Measurements from ENCODE around the gene ATP9B. TPM values are rescaled to one million over a fixed set of nuclear protein-coding genes. Genes with fewer than 3 reads are reported as not detected.

Gene ATP9B
- total and polyA plus RNA-seq, 7 donors, result 6.5 to 66.5 (median 28.1) TPM

GRCh38 chr18:79107886-79108285, 38.7 kb downstream of the ATP9B start:
- H3K4me1 ChIP-seq, result peaks cover 0 to 15% (median 11%) of the 10 kb centered on the region in 4 donors
- H3K27ac ChIP-seq, result no peak overlapping the region
- no peaks in the 10 kb centered on the region for H3K27me3 ChIP-seq
- intact Hi-C loops (cut with DNase I), result no loop called here
- WGBS, 2 donors, result 93 to 95% methylated on average over 4 of the region's 4 CpGs
- no peak for DNase-seq
- no peaks in the 10 kb centered on the region for H3K9me3 ChIP-seq
- no peaks in the 10 kb centered on the region for H3K36me3 ChIP-seq
- no peak overlapping the region for H3K4me3 ChIP-seq
- no peak for TF ChIP-seq POLR2AphosphoS5 (IDR thresholded peaks at IDR 0.05)
- TF ChIP-seq CTCF (IDR thresholded peaks at IDR 0.05), result no peak
- TF ChIP-seq EP300 (IDR thresholded peaks at IDR 0.05), result no peak
- TF ChIP-seq POLR2A (IDR thresholded peaks at IDR 0.05), result no peak

- Histone ChIP-seq H3K27ac (no peak overlapping the region), H3K9me3 (no peaks in the 10 kb centered on the region), H3K4me1 (peaks cover 0 to 15% (median 11%) of the 10 kb centered on the region in 4 donors), H3K36me3 (peaks cover 0 to 4% (median 0%) of the 10 kb centered on the region in 4 donors), H3K4me3 (no peak overlapping the region), H3K27me3 (no peaks in the 10 kb centered on the region)
- DNase-seq, result no peak
- WGBS, 2 donors, result 62 to 74% methylated on average over 7 of the region's 7 CpGs
- TF ChIP-seq EP300 (IDR thresholded peaks at IDR 0.05), result no peak
- no peak for TF ChIP-seq CTCF (IDR thresholded peaks at IDR 0.05)
- TF ChIP-seq POLR2A (IDR thresholded peaks at IDR 0.05), result no peak
- TF ChIP-seq POLR2AphosphoS5 (IDR thresholded peaks at IDR 0.05), result no peak
- intact Hi-C loops (cut with DNase I), result no loop called here
Observed at GRCh38 chr18:79108549-79109215, 39.5 kb downstream of the ATP9B start.

GRCh38 chr18:79111483-79111882, 42.3 kb downstream of the ATP9B start:
- H3K36me3 ChIP-seq, result peaks cover 0 to 15% (median 5%) of the 10 kb centered on the region in 4 donors
- no peak overlapping the region for H3K27ac ChIP-seq
- DNase-seq, result no peak
- no peak overlapping the region for H3K4me3 ChIP-seq
- WGBS, 2 donors, result 87 to 89% methylated on average over 5 of the region's 5 CpGs
- intact Hi-C loops (cut with DNase I), result no loop called here
- H3K27me3 ChIP-seq, result no peaks in the 10 kb centered on the region
- TF ChIP-seq EP300 (IDR thresholded peaks at IDR 0.05) (no peak), POLR2A (IDR thresholded peaks at IDR 0.05) (no peak), POLR2AphosphoS5 (IDR thresholded peaks at IDR 0.05) (no peak), CTCF (IDR thresholded peaks at IDR 0.05) (no peak)
- H3K4me1 ChIP-seq, result peaks cover 0 to 15% (median 11%) of the 10 kb centered on the region in 4 donors
- H3K9me3 ChIP-seq, result no peaks in the 10 kb centered on the region

- H3K27ac ChIP-seq, result no peak overlapping the region
- 83 to 85% methylated on average over 3 of the region's 3 CpGs for WGBS, 2 donors
- H3K4me1 ChIP-seq, result no peaks in the 10 kb centered on the region
- no peaks in the 10 kb centered on the region for H3K27me3 ChIP-seq
- DNase-seq, result no peak
- H3K4me3 ChIP-seq, result no peak overlapping the region
- TF ChIP-seq CTCF (IDR thresholded peaks at IDR 0.05), result no peak
- TF ChIP-seq EP300 (IDR thresholded peaks at IDR 0.05), result no peak
- TF ChIP-seq POLR2A (IDR thresholded peaks at IDR 0.05), result no peak
- no peak for TF ChIP-seq POLR2AphosphoS5 (IDR thresholded peaks at IDR 0.05)
- peaks cover 0 to 18% (median 5%) of the 10 kb centered on the region in 4 donors for H3K36me3 ChIP-seq
- intact Hi-C loops (cut with DNase I), result no loop called here
- H3K9me3 ChIP-seq, result no peaks in the 10 kb centered on the region
Observed at GRCh38 chr18:79117385-79117784, 48.2 kb downstream of the ATP9B start.

GRCh38 chr18:79117788-79118187, 48.6 kb downstream of the ATP9B start:
- Histone ChIP-seq H3K36me3 (peaks cover 0 to 19% (median 5%) of the 10 kb centered on the region in 4 donors), H3K4me1 (no peaks in the 10 kb centered on the region), H3K27me3 (no peaks in the 10 kb centered on the region), H3K4me3 (no peak overlapping the region), H3K27ac (no peak overlapping the region), H3K9me3 (no peaks in the 10 kb centered on the region)
- WGBS, 2 donors, result 68 to 73% methylated on average over 1 of the region's 1 CpG
- intact Hi-C loops (cut with DNase I), result no loop called here
- no peak for DNase-seq
- TF ChIP-seq CTCF (IDR thresholded peaks at IDR 0.05) (no peak), POLR2A (IDR thresholded peaks at IDR 0.05) (no peak), EP300 (IDR thresholded peaks at IDR 0.05) (no peak), POLR2AphosphoS5 (IDR thresholded peaks at IDR 0.05) (no peak)

Measured in sigmoid colon (tissue), 7 donors.